ENCODE data around the gene GRK5. TPM values are rescaled to one million over a fixed set of nuclear protein-coding genes. Genes with fewer than 3 reads are reported as not detected.

GRK5 gene
- total RNA-seq, 6 experiments from 2014 or later, result 9.7 to 16.8 (median 15.9) TPM

DNA sequence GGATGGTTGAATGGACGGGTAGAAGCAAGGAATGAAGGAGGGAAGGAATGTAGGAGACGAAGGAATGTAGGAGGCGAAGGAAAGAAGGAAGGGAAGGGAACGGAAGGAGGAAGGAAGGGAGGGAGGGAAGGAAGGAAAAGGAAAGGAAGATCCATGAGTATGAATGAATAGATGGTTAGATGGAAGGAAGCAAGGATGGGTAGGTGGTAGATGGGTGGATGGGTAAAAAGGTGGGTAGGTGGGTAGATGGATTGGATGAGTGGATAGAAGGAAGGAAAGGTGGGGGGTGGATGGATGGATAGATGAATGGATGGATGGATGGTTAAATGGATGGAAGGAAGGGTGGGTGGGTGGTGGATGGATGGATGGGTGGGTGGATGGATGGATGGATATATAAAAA lies 257.7 kb downstream of the GRK5 start:
- peaks cover 17% of the 10 kb centered on the region for H3K27me3 Mint-ChIP-seq (ENCODE audit: insufficient read depth)
- peaks cover 11% of the 10 kb centered on the region for H3K9me3 Mint-ChIP-seq
- no peak for TF ChIP-seq CTCF (IDR thresholded peaks at IDR 0.05)
- peaks cover 5% of the 10 kb centered on the region; the same call in 1 of the 2 replicates for H3K4me1 Mint-ChIP-seq (ENCODE audit: low read depth)
- DNase-seq, result no peak
- no peak overlapping the region for H3K4me3 Mint-ChIP-seq
- no peak overlapping the region for H3K27ac Mint-ChIP-seq
- peaks cover 11% of the 10 kb centered on the region; the same call in 1 of the 2 replicates for H3K36me3 Mint-ChIP-seq (ENCODE audit: low read depth)

DNA sequence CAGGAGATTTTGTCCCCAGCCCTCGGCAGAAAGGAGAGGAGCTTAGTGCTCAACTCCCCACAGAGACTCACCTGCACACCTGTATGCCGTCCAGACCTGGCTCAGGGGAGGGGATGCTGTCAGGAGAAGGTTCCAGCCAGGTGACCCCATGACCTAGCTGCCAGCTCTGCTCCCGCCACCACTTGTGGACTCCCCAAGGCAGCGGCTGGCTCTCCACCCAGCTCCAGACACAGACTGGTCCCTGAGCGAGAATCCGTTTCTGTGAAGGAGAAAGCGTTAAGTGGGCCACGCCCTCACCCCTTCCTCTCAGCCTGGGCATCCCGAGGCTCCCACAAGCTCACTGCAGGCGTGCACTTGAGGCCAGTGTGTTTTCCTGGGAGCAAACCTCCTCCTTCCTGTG lies 258.7 kb downstream of the GRK5 start:
- Mint-ChIP-seq H3K4me1 (ENCODE audit: low read depth) (peaks cover 5% of the 10 kb centered on the region; the same call in 1 of the 2 replicates), H3K27ac (no peak overlapping the region), H3K4me3 (no peak overlapping the region), H3K36me3 (ENCODE audit: low read depth) (peaks cover 11% of the 10 kb centered on the region; the same call in 1 of the 2 replicates), H3K27me3 (ENCODE audit: insufficient read depth) (peaks cover 23% of the 10 kb centered on the region), H3K9me3 (peaks cover 11% of the 10 kb centered on the region)
- TF ChIP-seq CTCF (IDR thresholded peaks at IDR 0.05), result no peak
- no peak for DNase-seq

GRCh38 chr10:119466655-119467054 lies 259.3 kb downstream of the GRK5 start:
- Mint-ChIP-seq H3K27ac (no peak overlapping the region), H3K36me3 (ENCODE audit: low read depth) (peaks cover 11% of the 10 kb centered on the region; the same call in 1 of the 2 replicates), H3K4me1 (ENCODE audit: low read depth) (no peaks in the 10 kb centered on the region), H3K4me3 (no peak overlapping the region), H3K27me3 (ENCODE audit: insufficient read depth) (peaks cover 22% of the 10 kb centered on the region), H3K9me3 (peaks cover 11% of the 10 kb centered on the region)
- no peak for TF ChIP-seq CTCF (IDR thresholded peaks at IDR 0.05)
- DNase-seq, result no peak

GRCh38 chr10:119468542-119469324 lies 261.4 kb downstream of the GRK5 start:
- H3K9me3 Mint-ChIP-seq, result no peaks in the 10 kb centered on the region
- peaks cover 25% of the 10 kb centered on the region for H3K27me3 Mint-ChIP-seq (ENCODE audit: insufficient read depth)
- no peak for TF ChIP-seq CTCF (IDR thresholded peaks at IDR 0.05)
- DNase-seq, result no peak
- H3K4me3 Mint-ChIP-seq, result no peak overlapping the region
- H3K36me3 Mint-ChIP-seq (ENCODE audit: low read depth), result no peaks in the 10 kb centered on the region
- no peak overlapping the region for H3K27ac Mint-ChIP-seq
- H3K4me1 Mint-ChIP-seq (ENCODE audit: low read depth), result no peaks in the 10 kb centered on the region

GRCh38 chr10:119469325-119469707 lies 261.9 kb downstream of the GRK5 start:
- Mint-ChIP-seq H3K4me1 (ENCODE audit: low read depth) (no peaks in the 10 kb centered on the region), H3K4me3 (no peak overlapping the region), H3K9me3 (0 out of 2 replicates have a peak, but pooled peaks cover 3% of the 10 kb centered on the region), H3K27me3 (ENCODE audit: insufficient read depth) (peaks cover 25% of the 10 kb centered on the region), H3K27ac (no peak overlapping the region), H3K36me3 (ENCODE audit: low read depth) (no peaks in the 10 kb centered on the region)
- DNase-seq, result no peak
- no peak for TF ChIP-seq CTCF (IDR thresholded peaks at IDR 0.05)
